ENCODE measurements around the gene CCDC12.

- TF ChIP-seq NRF1 (IDR thresholded peaks at IDR 0.05; ENCODE audit: low read depth, low read length) (no peak), CTCF (IDR thresholded peaks at IDR 0.05) (no peak), USF1 (IDR thresholded peaks at IDR 0.05; ENCODE audit: borderline replicate concordance, low read depth) (no peak), REST (IDR thresholded peaks at IDR 0.05; ENCODE audit: low read depth, low read length) (no peak), CHD2 (IDR thresholded peaks at IDR 0.05; ENCODE audit: low read length, partially characterized antibody) (no peak), TAF1 (IDR thresholded peaks at IDR 0.05; ENCODE audit: borderline replicate concordance, low read depth, low read length) (no peak), NFIC (IDR thresholded peaks at IDR 0.05; ENCODE audit: borderline replicate concordance) (no peak)
Measured at GRCh38 chr3:47010111-47010712, 33.7 kb upstream of the CCDC12 start.

Measured in SK-N-SH (cell line).